HCT116 (cell line): ENCODE data around the gene MRPS12. TPM values are rescaled to one million over a fixed set of nuclear protein-coding genes. Genes with fewer than 3 reads are reported as not detected.

Source experiments
- ATAC-seq: fragments of 200-7000 bp; cut with Tn5 transposase; 2 replicates; pipeline ENCODE4 v1.9.1; 2020; ENCODE audit warnings: mild to moderate bottlenecking, moderate library complexity
- BruUV-seq: library from RNA; stranded (reverse); fragments of 400-500 nt; replicated peaks from 2 replicates; lab custom pipeline; 2021; lab: Mats Ljungman, UMichigan
- CTCF ChIA-PET: fragments of 300-600 bp; sonication (Branson Sonifier 250); formaldehyde crosslinking; loops from one replicate; lab custom pipeline; 2021; ENCODE audit warnings: antibody characterized with exemption; lab: Charles Lee
- POLR2A ChIA-PET: fragments of 300-600, 350-600 bp; sonication (Branson Sonifier 250); formaldehyde crosslinking; loops from one replicate; lab custom pipeline; 2021; ENCODE audit warnings: antibody characterized with exemption; lab: Charles Lee
- RAD21 ChIA-PET, 2 experiments: fragments of 300-600 bp; sonication (Branson Sonifier 250); formaldehyde crosslinking; loops; one replicate each; lab custom pipeline; 2023; ENCODE audit warnings: low total read pairs in 2 of 2; ENCODE audit not compliant: uncharacterized antibody in 2 of 2, unreplicated experiment in 2 of 2, low non-redundant PET in 1 of 2; lab: Charles Lee
- DNase-seq: peaks from one replicate; pipeline ENCODE4 v3.0.0-alpha.2; 2010; ENCODE audit warnings: low read depth, low spot score
- H2AFZ ChIP-seq: fragments of 200-600 bp; shearing (Covaris generic), sonication (generic); 2 replicates; pipeline ENCODE4 v1.6.1; 2017; ENCODE audit warnings: low read depth, mixed run types, mixed read lengths, antibody characterized with exemption, low read length; ENCODE audit not compliant: poor library complexity, severe bottlenecking
- H3K27ac ChIP-seq: 2 replicates; pipeline ENCODE4 v1.5.1; 2012; ENCODE audit warnings: low read depth, low read length
- H3K27me3 ChIP-seq: fragments of 200-600 bp; sonication (generic); 2 replicates; pipeline ENCODE4 v1.6.1; 2016; ENCODE audit warnings: mixed run types, low read length, mixed read lengths; ENCODE audit not compliant: insufficient read depth
- H3K36me3 ChIP-seq, 2 experiments: fragments of 200-500 bp in 1 of 2; fragments of 200-600 bp in 1 of 2; sonication (Bioruptor generic) in 1 of 2; sonication (generic) in 1 of 2; 2 replicates each; pipeline versions ENCODE4 v1.5.1 to v1.6.1; 2014 to 2016; ENCODE audit warnings: low read length in 2 of 2, inconsistent platforms in 1 of 2, mixed read lengths in 1 of 2, mixed run types in 1 of 2; ENCODE audit not compliant: insufficient read depth in 2 of 2, control insufficient read depth in 1 of 2
- H3K4me1 ChIP-seq, 2 experiments: fragments of 200-600 bp in 1 of 2; sonication (generic) in 1 of 2; 2 replicates each; pipeline versions ENCODE4 v1.5.1 to v1.6.1; 2012 to 2017; ENCODE audit warnings: low read length in 2 of 2, inconsistent platforms in 1 of 2, mild to moderate bottlenecking in 1 of 2, mixed read lengths in 1 of 2, mixed run types in 1 of 2, moderate library complexity in 1 of 2; ENCODE audit not compliant: insufficient read depth in 2 of 2, control insufficient read depth in 1 of 2
- H3K4me2 ChIP-seq: fragments of 200-600 bp; sonication (generic); 2 replicates; pipeline ENCODE4 v1.6.1; 2017; ENCODE audit warnings: mixed run types, low read length, mixed read lengths
- H3K4me3 ChIP-seq, 2 experiments: fragments of 200-600 bp in 1 of 2; sonication (generic) in 1 of 2; replicated peaks in 1 of 2; 2 replicates each; pipeline ENCODE4 v1.5.1; 2011 to 2016; ENCODE audit warnings: low read length in 2 of 2, control low read depth in 1 of 2, low read depth in 1 of 2, mild to moderate bottlenecking in 1 of 2, mixed read lengths in 1 of 2, mixed run types in 1 of 2
- H3K79me2 ChIP-seq: fragments of 200-600 bp; sonication (generic); 2 replicates; pipeline ENCODE4 v1.6.1; 2017; ENCODE audit warnings: mild to moderate bottlenecking, mixed run types, low read length, moderate library complexity, mixed read lengths; ENCODE audit not compliant: insufficient read depth
- H3K9ac ChIP-seq: fragments of 200-600 bp; sonication (generic); 2 replicates; pipeline ENCODE4 v1.6.1; 2016; ENCODE audit warnings: low read length, mixed read lengths
- H3K9me2 ChIP-seq: fragments of 200-600 bp; sonication (generic), shearing (Covaris generic); 2 replicates; pipeline ENCODE4 v1.6.1; 2017; ENCODE audit warnings: mixed run types, mild to moderate bottlenecking, moderate library complexity; ENCODE audit not compliant: insufficient read depth
- H3K9me3 ChIP-seq, 2 experiments: fragments of 200-500 bp in 1 of 2; fragments of 200-600 bp in 1 of 2; sonication (Bioruptor generic) in 1 of 2; sonication (generic) in 1 of 2; 2 replicates each; pipeline ENCODE4 v1.6.1; 2014 to 2017; ENCODE audit warnings: low read length in 2 of 2, mixed read lengths in 2 of 2, inconsistent platforms in 1 of 2, low read depth in 1 of 2, mild to moderate bottlenecking in 1 of 2, mixed run types in 1 of 2, moderate library complexity in 1 of 2; ENCODE audit not compliant: control insufficient read depth in 1 of 2, insufficient read depth in 1 of 2
- H4K20me1 ChIP-seq: fragments of 200-600 bp; sonication (generic), shearing (Covaris generic); 2 replicates; pipeline ENCODE4 v1.6.1; 2017; ENCODE audit warnings: mixed run types, mild to moderate bottlenecking, moderate library complexity; ENCODE audit not compliant: insufficient read depth
- CBX3 ChIP-seq: IDR thresholded peaks from 2 replicates; pipeline ENCODE4 v1.6.1; 2012; ENCODE audit warnings: low read depth
- EGR1 ChIP-seq: IDR thresholded peaks from 2 replicates; pipeline ENCODE4 v1.6.1; 2012; ENCODE audit warnings: low read depth
- ELF1 ChIP-seq: IDR thresholded peaks from 2 replicates; pipeline ENCODE4 v1.6.1; 2012; ENCODE audit warnings: low read depth, borderline replicate concordance
- EZH2 ChIP-seq: fragments of 200-600 bp; sonication (generic); IDR thresholded peaks from 2 replicates; pipeline ENCODE4 v1.6.1; 2017; ENCODE audit warnings: antibody characterized with exemption, mixed run types
- EZH2phosphoT487 ChIP-seq: fragments of 200-600 bp; IDR thresholded peaks from 2 replicates; pipeline ENCODE4 v1.6.1; 2018; ENCODE audit warnings: antibody characterized with exemption, borderline replicate concordance
- FOSL1 ChIP-seq: IDR thresholded peaks from 2 replicates; pipeline ENCODE4 v1.6.1; 2012; ENCODE audit warnings: low read depth
- JUND ChIP-seq: IDR thresholded peaks from 2 replicates; pipeline ENCODE4 v1.6.1; 2012
- POLR2A ChIP-seq: IDR thresholded peaks from 2 replicates; pipeline ENCODE4 v1.7.0; 2011; ENCODE audit warnings: borderline replicate concordance; ENCODE audit not compliant: insufficient read depth, insufficient read length; ENCODE audit errors: extremely low read depth
- SIN3A ChIP-seq: IDR thresholded peaks from 2 replicates; pipeline ENCODE4 v1.6.1; 2012; ENCODE audit warnings: low read depth
- SP1 ChIP-seq: IDR thresholded peaks from 2 replicates; pipeline ENCODE4 v1.6.1; 2012; ENCODE audit warnings: low read depth
- SRF ChIP-seq: IDR thresholded peaks from 2 replicates; pipeline ENCODE4 v1.6.1; 2012; ENCODE audit warnings: low read depth
- TCF7L2 ChIP-seq: IDR thresholded peaks from 2 replicates; pipeline ENCODE4 v1.7.0; 2011; ENCODE audit warnings: borderline replicate concordance, inconsistent platforms; ENCODE audit not compliant: insufficient read depth, insufficient read length; ENCODE audit errors: extremely low read depth
- YY1 ChIP-seq: IDR thresholded peaks from 2 replicates; pipeline ENCODE4 v1.6.1; 2011; ENCODE audit warnings: low read length, low read depth, moderate library complexity, mild to moderate bottlenecking; ENCODE audit not compliant: insufficient replicate concordance; ENCODE audit errors: extremely low read depth
- ZFX ChIP-seq: fragments of 450-650 bp; IDR thresholded peaks from 2 replicates; pipeline ENCODE4 v1.6.1; 2017
- ZNF274 ChIP-seq: fragments of 200-500 bp; sonication (Bioruptor generic); IDR thresholded peaks from 2 replicates; pipeline ENCODE4 v1.6.1; 2014; ENCODE audit warnings: mild to moderate bottlenecking, low read depth, low read length, inconsistent platforms
- intact Hi-C: fragments of 100-400 bp; cut with micrococcal nuclease; formaldehyde crosslinking; loops from 2 replicates; pipeline ENCODE4 v1.10.0; 2022
- total RNA-seq: library from RNA; stranded (reverse); gene quantifications from one replicate; pipeline ENCODE4 v1.2.1, GENCODE V29; 2021; ENCODE audit not compliant: unreplicated experiment
- TF ChIP-seq, protein P1 (sequence below), 3 experiments: fragments of 200-600 bp in 1 of 3; sonication (generic) in 1 of 3; IDR thresholded peaks in 2 of 3; conservative IDR thresholded peaks in 1 of 3; 2 replicates each; pipeline ENCODE4 v1.5.1; 2012 to 2017; ENCODE audit warnings: low read depth in 2 of 3, low read length in 2 of 3, antibody characterized with exemption in 1 of 3, borderline replicate concordance in 1 of 3, control low read depth in 1 of 3, mild to moderate bottlenecking in 1 of 3, mixed read lengths in 1 of 3, mixed run types in 1 of 3, moderate library complexity in 1 of 3; ENCODE audit not compliant: insufficient read depth in 1 of 3
- TF ChIP-seq, protein P2 (sequence below): IDR thresholded peaks from 2 replicates; pipeline ENCODE4 v1.6.1; 2012
- TF ChIP-seq, protein P3 (sequence below): IDR thresholded peaks from 2 replicates; pipeline ENCODE4 v1.6.1; 2012
- TF ChIP-seq, protein P4 (sequence below): IDR thresholded peaks from 2 replicates; pipeline ENCODE4 v1.6.1; 2012; ENCODE audit warnings: low read depth

Gene MRPS12
- total RNA-seq, 1 experiment from 2014 or later = 97.7 TPM

DNA sequence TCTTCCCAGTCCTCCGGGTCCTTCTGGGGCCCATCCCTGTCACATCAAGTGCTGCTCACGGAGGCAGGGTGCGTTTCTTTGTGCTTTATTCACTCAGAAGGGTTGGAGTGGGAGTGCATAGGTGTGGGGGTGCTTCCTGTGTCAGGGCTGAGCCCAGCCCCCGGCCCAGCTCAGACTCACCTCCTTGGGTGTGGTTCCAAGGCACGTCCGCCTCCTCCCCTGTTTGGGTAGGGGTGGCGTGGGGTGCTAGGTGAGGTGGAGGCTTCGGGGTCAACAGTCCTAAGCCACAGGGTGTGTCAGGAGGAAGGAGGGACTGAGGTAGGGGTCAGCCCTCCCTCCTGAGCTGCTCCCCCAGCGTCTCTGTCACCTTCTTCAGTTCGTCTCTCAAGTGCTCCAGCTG, 21.8 kb upstream of the MRPS12 start:
- TF ChIP-seq, protein P1, sequence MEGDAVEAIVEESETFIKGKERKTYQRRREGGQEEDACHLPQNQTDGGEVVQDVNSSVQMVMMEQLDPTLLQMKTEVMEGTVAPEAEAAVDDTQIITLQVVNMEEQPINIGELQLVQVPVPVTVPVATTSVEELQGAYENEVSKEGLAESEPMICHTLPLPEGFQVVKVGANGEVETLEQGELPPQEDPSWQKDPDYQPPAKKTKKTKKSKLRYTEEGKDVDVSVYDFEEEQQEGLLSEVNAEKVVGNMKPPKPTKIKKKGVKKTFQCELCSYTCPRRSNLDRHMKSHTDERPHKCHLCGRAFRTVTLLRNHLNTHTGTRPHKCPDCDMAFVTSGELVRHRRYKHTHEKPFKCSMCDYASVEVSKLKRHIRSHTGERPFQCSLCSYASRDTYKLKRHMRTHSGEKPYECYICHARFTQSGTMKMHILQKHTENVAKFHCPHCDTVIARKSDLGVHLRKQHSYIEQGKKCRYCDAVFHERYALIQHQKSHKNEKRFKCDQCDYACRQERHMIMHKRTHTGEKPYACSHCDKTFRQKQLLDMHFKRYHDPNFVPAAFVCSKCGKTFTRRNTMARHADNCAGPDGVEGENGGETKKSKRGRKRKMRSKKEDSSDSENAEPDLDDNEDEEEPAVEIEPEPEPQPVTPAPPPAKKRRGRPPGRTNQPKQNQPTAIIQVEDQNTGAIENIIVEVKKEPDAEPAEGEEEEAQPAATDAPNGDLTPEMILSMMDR (IDR thresholded peaks at IDR 0.05 in 2 of 3, conservative IDR thresholded peaks at IDR 0.05 in 1 of 3; ENCODE audit: borderline replicate concordance in 1 of 3, insufficient read depth in 1 of 3, low read depth in 2 of 3, low read length in 2 of 3) = no peak
- TF ChIP-seq ZFX (no peak), POLR2A (no peak), SP1 (no peak), ELF1 (no peak), EZH2phosphoT487 (no peak), JUND (no peak), ZNF274 (no peak), YY1 (no peak), EZH2 (no peak), FOSL1 (no peak), SIN3A (no peak), SRF (no peak), CBX3 (no peak), EGR1 (no peak), TCF7L2 (no peak)
- TF ChIP-seq, protein P2, sequence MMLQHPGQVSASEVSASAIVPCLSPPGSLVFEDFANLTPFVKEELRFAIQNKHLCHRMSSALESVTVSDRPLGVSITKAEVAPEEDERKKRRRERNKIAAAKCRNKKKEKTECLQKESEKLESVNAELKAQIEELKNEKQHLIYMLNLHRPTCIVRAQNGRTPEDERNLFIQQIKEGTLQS = no peak
- TF ChIP-seq, protein P3, sequence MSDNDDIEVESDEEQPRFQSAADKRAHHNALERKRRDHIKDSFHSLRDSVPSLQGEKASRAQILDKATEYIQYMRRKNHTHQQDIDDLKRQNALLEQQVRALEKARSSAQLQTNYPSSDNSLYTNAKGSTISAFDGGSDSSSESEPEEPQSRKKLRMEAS = no peak
- TF ChIP-seq, protein P4, sequence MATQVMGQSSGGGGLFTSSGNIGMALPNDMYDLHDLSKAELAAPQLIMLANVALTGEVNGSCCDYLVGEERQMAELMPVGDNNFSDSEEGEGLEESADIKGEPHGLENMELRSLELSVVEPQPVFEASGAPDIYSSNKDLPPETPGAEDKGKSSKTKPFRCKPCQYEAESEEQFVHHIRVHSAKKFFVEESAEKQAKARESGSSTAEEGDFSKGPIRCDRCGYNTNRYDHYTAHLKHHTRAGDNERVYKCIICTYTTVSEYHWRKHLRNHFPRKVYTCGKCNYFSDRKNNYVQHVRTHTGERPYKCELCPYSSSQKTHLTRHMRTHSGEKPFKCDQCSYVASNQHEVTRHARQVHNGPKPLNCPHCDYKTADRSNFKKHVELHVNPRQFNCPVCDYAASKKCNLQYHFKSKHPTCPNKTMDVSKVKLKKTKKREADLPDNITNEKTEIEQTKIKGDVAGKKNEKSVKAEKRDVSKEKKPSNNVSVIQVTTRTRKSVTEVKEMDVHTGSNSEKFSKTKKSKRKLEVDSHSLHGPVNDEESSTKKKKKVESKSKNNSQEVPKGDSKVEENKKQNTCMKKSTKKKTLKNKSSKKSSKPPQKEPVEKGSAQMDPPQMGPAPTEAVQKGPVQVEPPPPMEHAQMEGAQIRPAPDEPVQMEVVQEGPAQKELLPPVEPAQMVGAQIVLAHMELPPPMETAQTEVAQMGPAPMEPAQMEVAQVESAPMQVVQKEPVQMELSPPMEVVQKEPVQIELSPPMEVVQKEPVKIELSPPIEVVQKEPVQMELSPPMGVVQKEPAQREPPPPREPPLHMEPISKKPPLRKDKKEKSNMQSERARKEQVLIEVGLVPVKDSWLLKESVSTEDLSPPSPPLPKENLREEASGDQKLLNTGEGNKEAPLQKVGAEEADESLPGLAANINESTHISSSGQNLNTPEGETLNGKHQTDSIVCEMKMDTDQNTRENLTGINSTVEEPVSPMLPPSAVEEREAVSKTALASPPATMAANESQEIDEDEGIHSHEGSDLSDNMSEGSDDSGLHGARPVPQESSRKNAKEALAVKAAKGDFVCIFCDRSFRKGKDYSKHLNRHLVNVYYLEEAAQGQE = no peak
- TF ChIP-seq, all 23 proteins: peak for 0
- ATAC-seq = no peak
- no TSS peak for BruUV-seq
- RAD21 ChIA-PET = no interaction called here
- no peak overlapping the region for H3K27ac ChIP-seq
- no peak overlapping the region for H3K9ac ChIP-seq
- no peak overlapping the region for H3K4me3 ChIP-seq
- H3K4me2 ChIP-seq = no peak overlapping the region
- no peaks in the 10 kb centered on the region for H3K4me1 ChIP-seq
- H3K9me2 ChIP-seq = no peaks in the 10 kb centered on the region
- POLR2A ChIA-PET = no interaction called here
- CTCF ChIA-PET = interaction anchor here (1.4 kb wide), 1 partner anchor 21 kb away, joined by 3 read pairs; the partner anchor contains the start of genes MRPS12 and SARS2
- DNase-seq = no peak
- H4K20me1 ChIP-seq = no peaks in the 10 kb centered on the region
- no peaks in the 10 kb centered on the region for H3K9me3 ChIP-seq
- H2AFZ ChIP-seq = no peak overlapping the region
- H3K36me3 ChIP-seq = peaks cover 0 to 16% of the 10 kb centered on the region in 2 experiments; a peak in 1 of 4 replicates
- H3K27me3 ChIP-seq = no peaks in the 10 kb centered on the region
- no peaks in the 10 kb centered on the region for H3K79me2 ChIP-seq
- intact Hi-C loops = no loop called here
